Middle frontal gyrus (tissue), 1 donor: ENCODE data around the gene ATXN3.
"Not testable (repeated sequence)": the region's sequence is repeated elsewhere in the genome, so short reads cannot be mapped to it uniquely, and the experiment has no call there.

Experiments used
- DNase-seq: peaks from one replicate; pipeline ENCODE4 v3.0.0-alpha.2; 2015; ENCODE audit warnings: low spot score; ENCODE audit errors: extremely low spot score

ATXN3 gene

GRCh38 chr14:92074555-92074954 lies 31.8 kb downstream of the ATXN3 start:
- DNase-seq, result no peak

GRCh38 chr14:92058006-92058917 lies 48.1 kb downstream of the ATXN3 start:
- DNase-seq, result no peak

GRCh38 chr14:92049781-92050180 lies 56.6 kb downstream of the ATXN3 start:
- no peak for DNase-seq

GRCh38 chr14:92049221-92049620 lies 57.2 kb downstream of the ATXN3 start:
- not testable (repeated sequence) for DNase-seq

- DNase-seq, result not testable (repeated sequence)
Measured at GRCh38 chr14:92045904-92046303, 60.5 kb downstream of the ATXN3 start.

GRCh38 chr14:92041766-92042165 lies 64.6 kb downstream of the ATXN3 start:
- not testable (repeated sequence) for DNase-seq

- no peak for DNase-seq
Measured at GRCh38 chr14:92041203-92041602, 65.2 kb downstream of the ATXN3 start.

GRCh38 chr14:92040431-92041051 lies 65.8 kb downstream of the ATXN3 start:
- DNase-seq, result peak; percentile 28

- peak; percentile 90 for DNase-seq
Measured at GRCh38 chr14:92039719-92040430, 66.5 kb downstream of the ATXN3 start, which contains the start of gene TRIP11. TRIP11 (minus strand) TSS chr14:92040059; CDS start chr14:92039685, 374 bp downstream.

GRCh38 chr14:92039063-92039718 lies 67.2 kb downstream of the ATXN3 start:
- no peak for DNase-seq

GRCh38 chr14:92037989-92038388 lies 68.4 kb downstream of the ATXN3 start:
- DNase-seq, result no peak

GRCh38 chr14:92035890-92036289 lies 70.5 kb downstream of the ATXN3 start:
- DNase-seq, result no peak

GRCh38 chr14:92033906-92034687 lies 72.3 kb downstream of the ATXN3 start:
- no peak for DNase-seq

GRCh38 chr14:92033433-92033832 lies 72.9 kb downstream of the ATXN3 start:
- no peak for DNase-seq

GRCh38 chr14:92026548-92027190 lies 79.7 kb downstream of the ATXN3 start:
- no peak for DNase-seq

GRCh38 chr14:92022036-92022435 lies 84.3 kb downstream of the ATXN3 start:
- DNase-seq, result no peak

- no peak for DNase-seq
Measured at GRCh38 chr14:92021523-92021922, 84.9 kb downstream of the ATXN3 start.

- no peak for DNase-seq
Measured at GRCh38 chr14:92014040-92014439, 92.3 kb downstream of the ATXN3 start.

- no peak for DNase-seq
Measured at GRCh38 chr14:92012121-92012748, 94.1 kb downstream of the ATXN3 start.

- DNase-seq, result no peak
Measured at GRCh38 chr14:92010644-92011043, 95.7 kb downstream of the ATXN3 start.
